ENCODE data around the gene TERB1.

TERB1 gene

DNA sequence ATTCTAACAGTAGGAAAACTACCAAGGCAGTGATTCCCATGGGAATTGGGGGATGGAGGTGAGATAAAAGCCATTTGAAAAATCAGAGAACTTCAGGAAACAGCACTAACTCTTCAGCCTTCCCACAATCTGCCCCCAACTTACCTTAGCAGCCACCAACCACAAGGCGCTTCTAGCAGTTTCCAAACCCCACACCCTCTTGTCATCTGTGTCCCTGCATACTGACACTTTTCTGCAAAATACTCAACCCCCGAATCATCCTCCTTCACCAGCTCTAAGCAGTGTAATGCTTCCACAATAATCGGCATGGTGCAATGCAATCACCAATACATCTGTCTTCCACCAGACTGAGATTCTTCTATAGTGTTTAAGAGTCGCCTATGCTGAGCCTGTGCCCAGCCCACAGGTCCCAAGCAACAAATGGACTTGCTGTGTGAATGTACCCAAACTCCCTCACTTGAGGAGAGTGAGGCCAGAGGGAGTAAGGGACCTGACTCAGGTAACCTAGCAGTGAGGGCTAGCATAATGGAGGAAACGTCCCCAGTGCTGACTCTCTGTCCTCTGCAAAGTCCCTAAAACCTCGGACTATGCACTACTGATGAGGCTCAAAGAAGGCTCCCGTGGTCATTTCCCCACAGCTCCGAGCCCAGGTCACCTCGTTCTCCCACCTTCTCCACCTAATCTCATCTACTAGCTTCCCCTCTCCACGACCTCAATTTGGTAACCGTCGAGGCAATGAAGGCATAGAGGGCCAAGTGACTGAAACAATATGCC lies 50.9 kb downstream of the TERB1 start:
- no peak for DNase-seq (ENCODE audit: low read depth)

DNA sequence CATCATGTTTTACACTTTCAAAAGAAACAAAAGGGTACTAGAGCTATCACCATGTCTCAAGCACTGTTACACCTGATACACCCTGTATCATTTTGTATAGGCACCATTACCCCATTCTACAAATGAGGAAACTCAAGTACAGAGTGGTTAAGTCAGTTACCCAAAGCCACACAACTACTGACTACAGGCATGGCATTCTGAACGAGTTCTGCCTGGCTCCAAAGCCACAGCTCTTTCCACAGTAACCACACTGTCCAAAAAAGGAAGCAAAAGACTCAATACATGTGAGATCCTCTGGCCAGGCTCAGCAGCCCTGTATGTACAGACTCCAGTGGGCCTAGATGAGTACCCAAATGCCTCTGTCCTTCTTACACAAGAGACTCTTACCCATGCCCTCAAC lies 54.7 kb downstream of the TERB1 start:
- DNase-seq (ENCODE audit: low read depth), result no peak

DNA sequence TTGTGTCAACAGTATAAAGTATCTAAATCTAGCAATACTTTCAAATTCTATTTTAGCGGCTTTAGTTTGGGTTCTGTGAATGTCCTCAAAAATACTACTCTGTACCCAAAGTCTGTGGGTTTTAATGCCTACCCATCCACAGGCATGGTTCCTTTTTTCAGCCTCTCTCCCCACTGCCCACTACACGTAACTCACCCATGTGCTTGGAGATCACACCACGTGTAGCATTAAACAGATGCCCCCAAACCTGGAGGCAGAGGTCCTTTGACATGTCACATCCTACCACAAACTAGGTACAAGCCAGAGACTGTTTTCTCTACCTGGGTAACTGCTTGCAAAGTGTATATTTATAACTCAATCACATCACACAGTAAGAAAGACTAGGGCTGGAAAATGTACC lies 55.3 kb downstream of the TERB1 start:
- DNase-seq (ENCODE audit: low read depth), result no peak

DNA sequence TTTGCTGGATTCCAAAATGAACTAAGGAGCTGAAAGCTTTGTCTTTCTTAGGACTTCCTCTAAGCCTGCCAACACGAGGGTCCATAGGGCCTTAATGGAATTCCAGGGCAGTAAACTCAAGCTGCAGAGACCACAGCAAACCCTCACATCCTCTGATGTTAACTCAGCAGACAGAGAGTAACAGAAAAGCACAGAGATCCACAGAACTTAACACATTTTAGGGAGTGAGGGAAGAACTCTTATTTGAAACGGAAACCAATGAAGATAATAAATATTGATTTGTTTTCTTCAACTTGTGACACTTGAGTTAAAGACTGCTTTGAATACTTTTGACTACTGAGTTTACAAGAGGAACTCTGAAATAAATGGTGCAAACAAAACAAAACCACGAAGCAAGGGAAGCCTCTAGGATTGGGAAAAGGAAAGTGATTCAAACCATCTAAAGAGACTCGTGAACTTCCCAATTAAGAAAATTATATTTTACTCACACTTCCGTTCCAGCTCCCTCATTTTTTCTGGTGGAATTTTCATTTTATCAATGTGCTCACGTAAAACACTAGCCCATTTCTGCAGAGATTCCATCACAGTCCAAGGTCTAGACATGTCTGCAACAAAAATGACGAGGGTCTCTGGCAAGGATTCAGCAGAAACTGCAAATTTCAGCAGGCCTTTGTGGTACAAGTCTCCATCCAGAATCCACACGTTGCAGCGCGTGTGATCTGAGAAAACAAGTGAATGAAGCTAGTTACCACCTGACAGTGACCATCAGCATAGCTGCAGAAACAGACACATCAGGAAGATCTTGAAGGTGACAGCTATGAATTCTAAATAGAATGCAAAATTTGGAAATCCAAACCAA lies 59.2 kb downstream of the TERB1 start:
- no peak for DNase-seq (ENCODE audit: low read depth)

DNA sequence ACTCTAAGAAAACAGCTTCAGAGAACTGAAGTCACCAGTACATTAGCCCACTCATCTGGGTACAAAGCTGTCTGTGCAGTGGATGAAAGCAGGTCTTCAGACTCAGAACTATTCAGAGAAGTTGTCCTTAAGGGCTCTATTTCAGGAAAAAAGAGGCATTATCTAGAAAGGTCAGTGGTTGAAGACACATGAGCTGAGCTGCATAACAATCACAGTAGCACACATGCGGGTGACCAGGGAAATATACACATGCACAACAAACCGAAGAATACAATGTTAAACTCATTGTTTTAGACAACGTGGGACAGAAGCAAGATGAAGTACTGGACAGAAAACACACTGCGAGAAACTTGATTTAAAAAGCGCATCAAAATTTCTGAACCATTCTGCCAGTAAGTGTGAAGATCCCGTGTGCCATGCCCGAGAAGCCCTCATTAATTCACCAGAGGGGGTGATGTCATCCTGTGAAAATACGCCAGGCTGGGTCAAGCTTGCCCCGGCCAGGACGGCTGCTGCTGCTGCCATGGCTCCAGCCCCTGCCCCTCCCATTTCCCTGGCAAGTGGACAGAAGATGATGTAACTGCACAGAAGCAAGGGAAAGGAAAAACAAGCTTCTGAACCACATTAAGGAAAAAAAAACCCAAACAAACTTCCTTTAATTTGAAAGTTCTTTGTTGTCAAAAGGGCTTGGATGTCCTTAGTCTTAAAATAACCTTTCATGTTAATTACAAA lies 60.0 kb downstream of the TERB1 start:
- DNase-seq (ENCODE audit: low read depth), result no peak

DNA sequence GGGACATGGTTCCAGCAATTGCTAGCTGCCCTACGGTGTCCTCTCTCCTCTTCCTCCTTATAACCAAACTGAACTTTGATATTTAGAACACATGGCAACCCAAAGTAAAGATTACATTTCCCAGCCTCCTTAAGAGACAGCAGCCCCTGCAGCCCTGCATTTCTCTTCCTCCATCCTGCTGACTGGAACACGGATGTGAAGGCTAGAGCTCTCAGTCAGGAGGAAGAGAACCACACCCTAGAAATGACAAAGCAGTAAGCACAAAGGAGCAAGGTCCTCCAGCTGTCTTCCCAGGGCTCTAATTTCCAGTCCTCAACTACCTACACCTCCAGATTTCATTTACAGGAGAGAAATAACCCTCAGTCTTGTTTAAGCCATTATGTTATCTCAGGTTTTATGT lies 60.9 kb downstream of the TERB1 start:
- DNase-seq (ENCODE audit: low read depth), result no peak

DNA sequence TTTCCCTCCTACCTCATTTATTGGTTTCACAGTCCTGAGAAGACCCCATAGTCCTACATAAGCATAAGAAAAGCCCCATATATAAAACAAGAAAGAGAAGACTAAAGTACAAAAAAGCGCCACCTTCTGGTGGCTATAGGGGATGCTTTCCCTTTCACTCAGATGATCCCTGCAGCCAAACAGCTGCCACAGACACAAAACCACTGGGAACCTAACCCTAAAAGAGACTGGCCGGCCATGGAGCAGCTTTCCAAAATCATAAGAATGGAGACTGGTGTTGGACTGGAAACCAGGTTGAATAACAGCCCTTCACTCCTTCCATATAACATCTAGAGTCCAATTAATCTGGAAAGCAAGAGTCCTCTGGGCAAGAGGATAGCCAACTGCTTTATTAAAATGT lies 61.4 kb downstream of the TERB1 start:
- DNase-seq (ENCODE audit: low read depth), result no peak

DNA sequence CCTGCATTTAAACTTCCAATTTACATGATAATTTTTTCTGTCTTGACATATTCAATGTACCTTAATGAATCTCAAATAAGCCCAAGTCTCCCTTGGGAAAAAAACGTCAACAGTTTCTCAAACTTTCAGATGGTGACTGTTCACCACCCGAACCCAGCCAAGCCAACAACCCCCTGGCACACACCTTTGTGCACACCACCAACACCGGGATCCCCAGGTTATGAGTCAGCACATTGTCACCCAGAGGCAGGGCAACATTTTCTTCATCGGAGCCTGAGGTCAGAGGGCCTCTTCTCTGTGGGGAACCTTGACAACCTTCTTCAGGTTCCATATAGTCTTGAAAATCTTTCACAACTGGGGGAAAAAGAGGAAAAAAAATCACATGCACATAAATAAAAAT lies 65.5 kb downstream of the TERB1 start:
- DNase-seq (ENCODE audit: low read depth), result no peak

DNA sequence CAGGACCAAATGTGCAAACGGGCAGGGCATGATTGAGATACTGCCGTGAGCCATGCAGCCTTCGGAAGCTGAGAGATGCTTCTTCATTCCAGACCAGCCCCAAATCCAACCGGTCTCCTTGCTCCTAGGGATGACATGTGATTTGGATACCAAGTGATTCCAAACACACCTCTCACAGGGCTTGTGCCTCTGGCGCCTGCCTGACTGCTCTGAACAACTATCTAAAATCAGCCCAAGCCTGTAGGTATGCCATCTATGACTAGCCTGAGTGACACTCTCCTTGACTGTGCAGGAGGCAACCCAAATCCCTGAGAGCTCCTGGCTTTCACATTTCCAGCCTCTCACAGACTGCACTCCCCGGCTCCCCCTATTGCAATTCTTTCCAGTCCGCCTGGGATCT lies 70.3 kb downstream of the TERB1 start:
- no peak for DNase-seq (ENCODE audit: low read depth)

DNA sequence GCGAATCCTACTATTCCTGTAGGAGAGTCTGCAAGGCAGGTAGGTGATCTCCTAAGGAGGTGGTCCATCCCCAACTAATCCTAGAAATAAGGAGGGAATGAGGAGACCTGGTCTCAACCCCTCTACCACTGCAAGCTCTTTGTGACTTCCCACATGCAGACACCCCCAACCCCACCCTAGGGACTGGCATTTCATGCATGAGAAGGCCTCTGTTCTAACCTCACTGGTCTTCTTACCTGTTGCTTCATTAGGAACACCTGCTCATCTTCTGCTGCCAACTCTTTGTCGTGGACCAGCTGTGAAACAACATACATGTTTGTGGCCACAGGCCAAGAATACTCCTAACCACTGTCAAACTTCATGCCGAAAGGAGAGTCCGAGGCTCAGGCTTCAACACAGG lies 72.6 kb downstream of the TERB1 start:
- DNase-seq (ENCODE audit: low read depth), result no peak

DNA sequence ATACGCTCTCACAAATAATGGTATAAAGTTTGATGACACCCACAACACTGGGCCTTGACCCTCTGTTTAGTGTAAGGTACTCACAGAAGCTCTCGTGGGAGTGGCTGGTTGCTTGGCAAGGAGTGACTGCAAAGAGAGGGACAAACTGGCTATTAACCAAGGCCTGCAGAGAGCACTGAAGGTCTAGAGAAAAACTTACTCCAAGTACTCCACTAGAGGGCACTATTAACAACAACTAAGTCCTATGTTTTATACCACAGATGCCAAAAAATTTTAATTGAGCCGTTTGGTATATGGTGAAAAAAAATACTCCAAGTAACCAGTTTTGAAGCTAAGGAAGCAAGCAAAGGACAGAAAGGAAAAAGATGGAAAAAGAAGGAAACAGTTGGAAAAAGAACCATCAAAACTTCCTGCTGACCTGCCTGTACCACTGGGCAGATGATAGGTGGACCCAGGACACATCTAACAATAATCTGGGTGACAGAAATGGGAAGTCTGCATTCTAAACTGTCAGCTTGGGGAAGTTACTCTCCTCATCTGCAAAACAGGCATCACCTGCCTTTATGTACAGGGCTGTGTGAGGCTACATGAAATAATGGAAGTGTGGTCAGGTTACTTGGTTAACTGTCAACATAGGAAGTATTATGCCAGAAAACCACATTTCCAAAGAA lies 73.1 kb downstream of the TERB1 start:
- DNase-seq (ENCODE audit: low read depth), result no peak

DNA sequence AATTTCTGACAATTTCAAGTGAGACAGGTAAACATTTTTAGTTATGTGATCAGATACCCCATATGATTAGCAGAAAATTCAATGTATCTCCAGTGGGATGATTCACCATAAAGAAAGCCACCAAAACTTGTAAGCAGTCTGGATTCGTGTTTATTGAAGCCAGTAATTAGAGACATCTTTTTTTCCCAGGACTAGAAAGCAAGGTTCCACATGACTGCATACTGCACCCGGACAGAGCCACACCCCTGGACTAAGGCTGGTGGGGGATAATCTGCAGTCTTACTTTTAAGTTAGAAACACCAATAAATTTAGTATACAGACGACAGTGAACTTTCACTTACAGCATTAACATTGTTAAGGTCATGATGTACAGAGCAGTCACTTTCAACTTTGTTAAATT lies 80.6 kb downstream of the TERB1 start:
- no peak for DNase-seq (ENCODE audit: low read depth)

DNA sequence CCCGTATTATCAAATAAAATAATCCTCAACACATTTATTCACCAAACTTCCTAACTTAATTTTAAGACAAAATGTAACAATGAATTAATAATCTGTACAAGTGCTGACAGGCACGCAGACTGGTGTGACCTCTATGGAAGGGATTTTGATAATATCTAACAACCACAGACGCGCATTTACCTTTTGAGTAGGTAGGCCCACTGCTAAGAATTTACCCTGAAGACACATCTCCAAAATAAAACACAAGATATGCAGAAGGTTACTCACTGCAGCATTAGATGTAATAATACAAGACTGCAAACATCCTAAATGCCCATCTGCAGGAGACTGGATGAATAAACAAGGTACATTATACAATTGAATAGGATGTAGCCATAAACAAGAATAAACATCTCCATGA lies 82.1 kb downstream of the TERB1 start:
- DNase-seq (ENCODE audit: low read depth), result no peak

DNA sequence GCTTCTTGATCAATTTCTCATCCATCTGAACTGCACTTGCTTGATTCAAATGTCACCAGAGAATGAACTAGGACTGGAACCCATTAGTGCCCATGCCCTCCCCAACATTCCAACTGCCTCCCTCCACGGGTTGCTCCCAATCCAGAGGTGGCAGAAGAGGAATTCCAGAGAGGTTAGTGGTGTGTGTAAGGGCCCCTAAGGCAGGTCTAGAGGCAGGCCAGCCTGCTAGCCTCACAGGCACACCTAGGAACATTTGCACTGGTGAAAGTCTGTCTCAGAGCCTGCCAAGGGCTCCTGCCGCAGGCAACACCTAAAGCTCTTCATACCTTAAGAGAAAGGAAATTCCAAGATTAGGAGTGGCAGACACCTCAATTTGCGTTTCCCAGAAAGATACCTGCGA lies 83.6 kb downstream of the TERB1 start:
- no peak for DNase-seq (ENCODE audit: low read depth)

DNA sequence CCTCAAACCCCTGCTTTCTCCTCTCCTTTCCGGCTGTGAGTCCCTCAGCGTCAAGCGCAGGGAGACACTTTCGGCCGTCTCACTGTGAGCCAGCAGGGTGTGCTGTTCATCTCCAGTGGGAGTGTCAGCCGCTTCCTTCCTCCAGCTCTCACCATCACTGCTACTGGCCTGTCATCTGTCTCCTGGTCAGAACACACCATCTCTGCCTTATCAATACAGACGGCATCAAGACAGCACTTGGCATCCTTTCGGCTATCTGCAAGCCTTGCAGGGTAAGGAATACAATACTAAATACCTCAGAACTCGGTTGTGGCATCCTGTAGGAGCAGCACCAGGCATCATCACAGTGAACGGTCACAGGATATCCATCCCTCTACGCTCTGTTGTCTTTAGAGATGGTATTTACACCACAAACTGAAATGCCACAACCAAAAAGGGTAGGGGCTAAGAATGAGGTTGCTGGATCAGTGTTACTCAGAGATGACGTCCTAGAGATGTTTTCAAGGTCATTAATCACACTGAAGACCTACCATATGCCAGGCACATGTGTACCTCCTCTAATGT lies 84.2 kb downstream of the TERB1 start:
- no peak for DNase-seq (ENCODE audit: low read depth)

DNA sequence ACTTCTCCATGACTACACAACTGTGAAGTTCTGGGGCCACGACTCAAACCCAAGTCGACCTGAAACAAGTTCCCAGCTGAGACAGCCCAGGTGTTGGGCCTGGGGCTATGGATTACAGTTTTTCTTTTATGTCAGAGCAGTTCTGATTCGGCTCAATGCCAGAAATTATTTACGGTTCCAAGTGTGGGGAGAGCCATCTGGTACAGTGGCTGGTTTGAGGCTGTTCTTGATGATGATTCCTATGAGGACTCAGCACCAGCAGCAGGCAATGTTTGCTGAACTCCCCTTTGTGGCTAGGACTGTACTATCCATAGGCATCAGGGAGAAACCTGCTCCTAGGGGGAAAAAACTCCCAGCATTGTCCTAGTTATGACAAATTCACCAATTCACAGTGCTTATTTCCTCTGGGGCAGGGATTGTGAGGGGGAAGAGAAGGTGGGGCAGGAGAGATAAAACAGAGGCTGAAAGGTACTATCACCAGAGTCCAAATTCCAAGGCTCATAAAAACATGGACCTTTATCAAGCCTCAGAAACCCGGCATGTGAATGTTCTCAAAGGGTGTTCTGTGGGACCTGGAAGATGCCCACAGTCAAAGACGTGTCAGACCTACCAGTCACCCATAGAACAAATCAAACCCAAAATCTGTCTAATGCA lies 86.6 kb downstream of the TERB1 start:
- no peak for DNase-seq (ENCODE audit: low read depth)

DNA sequence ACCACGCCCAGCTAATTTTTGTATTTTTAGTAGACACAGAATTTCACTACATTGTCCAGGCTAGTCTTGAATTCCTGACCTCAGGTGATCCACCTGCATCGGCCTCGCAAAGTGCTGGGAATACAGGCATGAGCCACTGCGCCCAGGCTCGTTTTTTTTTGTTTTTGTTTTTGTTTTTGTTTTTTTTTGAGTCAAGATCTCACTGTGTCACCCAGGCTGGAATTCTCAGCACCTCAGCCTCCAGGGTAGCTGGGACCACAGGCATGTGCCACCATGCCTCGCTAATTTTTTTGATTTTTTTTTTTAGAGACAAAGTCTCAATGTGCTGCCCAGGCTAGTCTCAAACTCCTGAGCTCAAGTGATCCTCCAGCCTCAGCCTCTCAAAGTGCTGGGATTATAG lies 87.3 kb downstream of the TERB1 start:
- DNase-seq (ENCODE audit: low read depth), result no peak

DNA sequence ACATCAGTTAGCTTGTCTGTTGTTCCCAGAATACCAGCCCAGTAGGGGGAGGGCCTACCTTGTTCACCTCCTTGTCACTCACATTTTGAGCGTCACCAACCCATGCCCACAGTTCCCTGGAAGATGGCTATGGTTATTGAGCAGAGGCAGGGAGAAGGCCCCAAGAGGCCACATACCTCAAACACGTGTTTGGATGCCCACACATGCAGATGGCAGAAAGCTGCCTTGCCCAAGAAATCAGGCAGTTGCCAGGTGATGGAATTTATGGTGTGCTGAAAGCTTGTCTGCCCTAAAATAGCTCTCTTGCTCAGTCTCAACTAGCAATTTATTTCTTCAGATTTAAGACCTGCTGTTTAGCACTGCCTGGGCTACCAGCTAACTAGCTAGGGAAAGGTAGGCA lies 88.3 kb downstream of the TERB1 start:
- no peak for DNase-seq (ENCODE audit: low read depth)

DNA sequence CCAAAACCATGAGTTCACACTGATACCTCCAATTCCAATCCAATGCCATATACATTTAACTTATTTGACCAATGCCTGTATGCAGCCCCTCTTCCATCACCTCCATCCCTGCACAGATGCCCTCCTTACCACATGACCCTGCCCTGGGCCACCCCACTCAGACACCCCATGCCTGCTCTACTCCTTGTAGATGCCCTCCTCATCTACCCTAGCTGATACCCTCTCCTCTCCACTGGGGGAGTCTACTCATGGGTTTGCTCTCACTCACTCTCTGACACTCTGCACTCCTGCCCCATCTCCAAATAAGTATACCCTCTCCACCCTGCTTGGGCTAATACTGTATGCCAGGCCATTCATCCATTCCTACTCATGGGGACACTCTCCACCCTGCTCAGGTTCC lies 88.9 kb downstream of the TERB1 start:
- DNase-seq (ENCODE audit: low read depth), result no peak

DNA sequence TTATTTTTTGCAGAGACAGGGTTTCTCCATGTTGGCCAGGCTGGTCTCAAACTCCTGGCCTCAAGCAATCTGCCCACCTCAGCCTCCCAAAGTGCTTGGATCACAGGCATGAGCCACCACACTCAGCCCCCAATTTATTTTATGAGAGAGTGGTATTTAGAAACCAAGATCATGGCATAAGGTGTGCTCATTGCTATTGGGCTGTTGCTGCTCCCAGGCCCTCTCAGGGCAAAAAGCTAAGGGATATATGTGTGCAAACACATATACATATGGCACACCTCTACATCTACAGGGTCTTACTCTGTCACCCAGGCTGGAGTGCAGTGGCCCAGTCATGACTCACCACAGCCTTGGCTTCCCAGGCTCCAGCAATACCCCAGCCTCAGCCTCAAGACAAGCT lies 89.8 kb downstream of the TERB1 start:
- no peak for DNase-seq (ENCODE audit: low read depth)

DNA sequence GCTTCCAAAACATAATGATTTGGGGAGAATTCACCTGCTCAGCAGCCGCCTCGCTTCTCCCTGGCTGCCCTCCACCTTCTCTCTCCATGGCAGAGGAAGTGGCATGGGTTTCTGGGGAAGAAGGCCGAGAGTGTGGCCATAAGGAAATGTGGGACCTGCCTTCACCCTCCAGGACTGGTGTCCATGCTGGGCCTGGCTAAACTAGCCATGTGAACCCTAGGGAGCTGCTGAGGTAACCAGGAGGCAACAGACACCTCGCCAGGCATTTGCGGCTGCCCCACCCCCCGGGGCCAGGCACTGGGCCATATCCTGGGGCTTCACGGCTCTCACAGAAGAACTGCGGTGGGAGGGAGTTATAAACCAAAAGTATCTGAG lies 94.9 kb downstream of the TERB1 start:
- no peak for DNase-seq (ENCODE audit: low read depth)

Data from activated T-helper 1 cell treated with Interleukin-2 at 50 U/mL for 16 hours (primary cell).